Prostate gland (tissue), 2 donors: ENCODE data around the gene ELOVL5.

Source experiments
- POLR2A ChIP-seq: fragments of 450-650 bp; IDR thresholded peaks from one replicate; pipeline ENCODE4 v1.6.1; 2016; ENCODE audit warnings: antibody characterized with exemption, mild to moderate bottlenecking
- POLR2AphosphoS5 ChIP-seq: sonication (generic); formaldehyde crosslinking; IDR thresholded peaks from one replicate; pipeline ENCODE4 v1.6.1; 2017; ENCODE audit warnings: antibody characterized with exemption
- TF ChIP-seq, protein P1 (sequence below), 4 experiments: fragments of 200-600 bp in 2 of 4; fragments of 450-650 bp in 2 of 4; sonication (generic) in 2 of 4; IDR thresholded peaks; 1 replicate in 3 of 4; 2 replicates in 1 of 4; pipeline ENCODE4 v1.5.1; 2016 to 2019; ENCODE audit warnings: antibody characterized with exemption in 4 of 4, mild to moderate bottlenecking in 2 of 4, moderate library complexity in 2 of 4

DNA sequence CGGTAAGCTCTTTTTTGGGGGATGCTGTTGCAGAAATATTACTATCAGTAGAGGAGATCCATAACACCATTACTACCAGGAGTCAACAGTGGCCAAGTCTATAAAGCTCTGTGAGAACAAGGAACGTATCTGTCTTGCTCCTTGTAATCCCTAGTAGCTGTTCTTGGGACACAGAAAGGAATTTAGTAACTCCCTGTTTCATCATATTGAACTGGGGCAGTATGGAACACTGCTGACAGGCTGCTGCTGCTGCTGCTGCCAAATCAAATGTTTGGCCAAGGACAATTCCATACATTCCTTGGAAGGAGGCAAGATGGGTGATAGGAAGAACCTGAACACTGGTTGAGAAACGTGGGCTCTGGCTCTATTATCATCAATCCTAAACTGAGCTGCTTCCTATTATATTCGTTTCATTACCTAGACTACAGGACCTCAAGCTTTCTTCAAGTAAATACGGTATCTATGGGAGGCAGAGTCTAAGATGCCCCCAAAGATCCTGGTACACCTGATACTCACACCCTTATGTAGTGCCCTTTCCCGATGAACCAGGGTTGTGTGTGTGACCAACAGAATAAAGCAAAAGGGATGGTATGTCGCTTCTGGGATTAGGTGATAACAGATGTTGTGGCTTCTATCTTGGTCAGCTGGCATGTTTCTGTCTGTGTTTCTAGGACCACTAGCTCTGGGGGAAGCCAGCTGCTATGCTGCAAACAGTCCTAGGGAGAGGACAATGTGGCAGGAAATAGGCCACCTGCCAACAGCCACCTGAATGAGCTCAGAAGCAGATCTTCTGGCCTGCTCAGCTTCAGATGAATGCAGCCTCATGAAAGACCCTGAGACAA, 39.5 kb downstream of the ELOVL5 start:
- TF ChIP-seq, protein P1, sequence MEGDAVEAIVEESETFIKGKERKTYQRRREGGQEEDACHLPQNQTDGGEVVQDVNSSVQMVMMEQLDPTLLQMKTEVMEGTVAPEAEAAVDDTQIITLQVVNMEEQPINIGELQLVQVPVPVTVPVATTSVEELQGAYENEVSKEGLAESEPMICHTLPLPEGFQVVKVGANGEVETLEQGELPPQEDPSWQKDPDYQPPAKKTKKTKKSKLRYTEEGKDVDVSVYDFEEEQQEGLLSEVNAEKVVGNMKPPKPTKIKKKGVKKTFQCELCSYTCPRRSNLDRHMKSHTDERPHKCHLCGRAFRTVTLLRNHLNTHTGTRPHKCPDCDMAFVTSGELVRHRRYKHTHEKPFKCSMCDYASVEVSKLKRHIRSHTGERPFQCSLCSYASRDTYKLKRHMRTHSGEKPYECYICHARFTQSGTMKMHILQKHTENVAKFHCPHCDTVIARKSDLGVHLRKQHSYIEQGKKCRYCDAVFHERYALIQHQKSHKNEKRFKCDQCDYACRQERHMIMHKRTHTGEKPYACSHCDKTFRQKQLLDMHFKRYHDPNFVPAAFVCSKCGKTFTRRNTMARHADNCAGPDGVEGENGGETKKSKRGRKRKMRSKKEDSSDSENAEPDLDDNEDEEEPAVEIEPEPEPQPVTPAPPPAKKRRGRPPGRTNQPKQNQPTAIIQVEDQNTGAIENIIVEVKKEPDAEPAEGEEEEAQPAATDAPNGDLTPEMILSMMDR (IDR thresholded peaks at IDR 0.05) = no peak
- peak; percentile 23 for TF ChIP-seq POLR2AphosphoS5
- TF ChIP-seq POLR2A = no peak
